ENCODE data around the gene BAIAP3. TPM values are rescaled to one million over a fixed set of nuclear protein-coding genes. Genes with fewer than 3 reads are reported as not detected.

The BAIAP3 gene
- total RNA-seq, 4 donors from 2014 or later, result 1.5 to 14.2 (median 1.9) TPM

GRCh38 chr16:1342526-1343427 is 9.3 kb downstream of the BAIAP3 start:
- no peak for TF ChIP-seq CTCF (IDR thresholded peaks at IDR 0.05)
- DNase-seq (ENCODE audit: low spot score) (peak; percentile 78), ATAC-seq (ENCODE audit: low FRiP score) (peak; percentile 97)

- no peak for TF ChIP-seq CTCF (IDR thresholded peaks at IDR 0.05)
- DNase-seq (ENCODE audit: low spot score), result no peak
- ATAC-seq (ENCODE audit: low FRiP score), result no peak
Observed at GRCh38 chr16:1343428-1344242, 10.2 kb downstream of the BAIAP3 start.

GRCh38 chr16:1344499-1344898 is 11.1 kb downstream of the BAIAP3 start:
- DNase-seq (ENCODE audit: low spot score) (no peak), ATAC-seq (ENCODE audit: low FRiP score) (no peak)
- no peak for TF ChIP-seq CTCF (IDR thresholded peaks at IDR 0.05)

GRCh38 chr16:1345087-1345486 is 11.6 kb downstream of the BAIAP3 start:
- no peak for TF ChIP-seq CTCF (IDR thresholded peaks at IDR 0.05)
- DNase-seq (ENCODE audit: low spot score) (no peak), ATAC-seq (ENCODE audit: low FRiP score) (no peak)

- TF ChIP-seq CTCF (IDR thresholded peaks at IDR 0.05), result no peak
- ATAC-seq (ENCODE audit: low FRiP score) (no peak), DNase-seq (ENCODE audit: low spot score) (no peak)
Observed at GRCh38 chr16:1345651-1346421, 12.4 kb downstream of the BAIAP3 start.

- no peak for DNase-seq (ENCODE audit: low spot score)
- no peak for ATAC-seq (ENCODE audit: low FRiP score)
- TF ChIP-seq CTCF (IDR thresholded peaks at IDR 0.05), result no peak
Observed at GRCh38 chr16:1346422-1347285, 13.2 kb downstream of the BAIAP3 start.
